HEK293 (cell line): Measurements from ENCODE around the gene SYNJ2.

Source experiments
- CTCF ChIA-PET: fragments of 350-600 bp; formaldehyde crosslinking; extraction: SDS; loops from one replicate; lab custom pipeline; 2021; ENCODE audit warnings: antibody characterized with exemption; lab: Yijun Ruan, JAX
- POLR2A ChIA-PET: fragments of 300-600 bp; formaldehyde crosslinking; extraction: SDS; loops from one replicate; lab custom pipeline; 2020; ENCODE audit warnings: antibody characterized with exemption, inconsistent platforms; lab: Yijun Ruan, JAX
- H3K27ac ChIP-seq: fragments of 200-500 bp; sonication (Bioruptor generic); 2 replicates; pipeline ENCODE4 v1.5.1; 2014; ENCODE audit warnings: low read depth, low read length, control low read depth, inconsistent platforms; ENCODE audit errors: extremely low read depth
- H3K36me3 ChIP-seq, 2 experiments: fragments of 200-500 bp in 1 of 2; sonication (Bioruptor generic) in 1 of 2; 1 replicate in 1 of 2; 2 replicates in 1 of 2; pipeline ENCODE4 v1.5.1; 2014 to 2017; ENCODE audit warnings: inconsistent platforms in 2 of 2, low read length in 2 of 2; ENCODE audit not compliant: control insufficient read depth in 2 of 2, insufficient read depth in 1 of 2
- H3K4me1 ChIP-seq: fragments of 200-500 bp; sonication (Bioruptor generic); 2 replicates; pipeline ENCODE4 v1.5.1; 2014; ENCODE audit warnings: mild to moderate bottlenecking, low read length, inconsistent platforms; ENCODE audit not compliant: control insufficient read depth, insufficient read depth
- H3K4me3 ChIP-seq: 2 replicates; pipeline ENCODE4 v1.5.1; 2011; ENCODE audit warnings: low read depth, mild to moderate bottlenecking, control low read depth, low read length, moderate library complexity
- H3K9me3 ChIP-seq: fragments of 200-500 bp; sonication (Bioruptor generic); 2 replicates; pipeline ENCODE4 v1.5.1; 2014; ENCODE audit warnings: low read depth, low read length, inconsistent platforms; ENCODE audit not compliant: control insufficient read depth, insufficient read depth
- CTCF ChIP-seq: fragments of 450-650 bp; formaldehyde crosslinking; IDR thresholded peaks from 2 replicates; pipeline ENCODE4 v1.5.1; 2016; ENCODE audit warnings: missing biosample characterization, missing genetic modification characterization
- RBAK ChIP-seq: fragments of 450-650 bp; formaldehyde crosslinking; IDR thresholded peaks from 2 replicates; pipeline ENCODE4 v1.5.1; 2016; ENCODE audit warnings: missing biosample characterization, missing genetic modification characterization
- REST ChIP-seq: fragments of 450-650 bp; formaldehyde crosslinking; IDR thresholded peaks from 2 replicates; pipeline ENCODE4 v1.5.1; 2016; ENCODE audit warnings: missing biosample characterization, missing genetic modification characterization
- TCF7L2 ChIP-seq: IDR thresholded peaks from 2 replicates; pipeline ENCODE4 v1.6.1; 2011; ENCODE audit warnings: low read depth, mild to moderate bottlenecking, inconsistent platforms, low read length, moderate library complexity, borderline replicate concordance
- TRIM28 ChIP-seq: IDR thresholded peaks from 2 replicates; pipeline ENCODE4 v1.6.1; 2011; ENCODE audit warnings: low read length, control low read depth, borderline replicate concordance
- ZBTB17 ChIP-seq: fragments of 450-650 bp; formaldehyde crosslinking; IDR thresholded peaks from 2 replicates; pipeline ENCODE4 v1.5.1; 2016; ENCODE audit warnings: missing biosample characterization, missing genetic modification characterization
- ZNF112 ChIP-seq: fragments of 450-650 bp; formaldehyde crosslinking; IDR thresholded peaks from 2 replicates; pipeline ENCODE4 v1.5.0; 2017; ENCODE audit warnings: missing biosample characterization, missing genetic modification characterization
- ZNF121 ChIP-seq: fragments of 450-650 bp; formaldehyde crosslinking; IDR thresholded peaks from 2 replicates; pipeline ENCODE4 v1.5.1; 2016; ENCODE audit warnings: missing biosample characterization, missing genetic modification characterization
- ZNF138 ChIP-seq: fragments of 450-650 bp; formaldehyde crosslinking; IDR thresholded peaks from 2 replicates; pipeline ENCODE4 v1.5.1; 2016; ENCODE audit warnings: missing biosample characterization, missing genetic modification characterization, borderline replicate concordance
- ZNF266 ChIP-seq: fragments of 450-650 bp; formaldehyde crosslinking; IDR thresholded peaks from 2 replicates; pipeline ENCODE4 v1.5.1; 2016; ENCODE audit warnings: missing biosample characterization, missing genetic modification characterization, low read depth
- ZNF510 ChIP-seq: fragments of 450-650 bp; formaldehyde crosslinking; IDR thresholded peaks from 2 replicates; pipeline ENCODE4 v1.5.1; 2018; ENCODE audit warnings: mild to moderate bottlenecking, missing genetic modification characterization, missing biosample characterization; ENCODE audit not compliant: insufficient replicate concordance
- ZNF530 ChIP-seq: fragments of 450-650 bp; formaldehyde crosslinking; IDR thresholded peaks from 2 replicates; pipeline ENCODE4 v1.5.1; 2016; ENCODE audit warnings: low read depth, missing biosample characterization, missing genetic modification characterization
- ZNF600 ChIP-seq: fragments of 450-650 bp; formaldehyde crosslinking; IDR thresholded peaks from 2 replicates; pipeline ENCODE4 v1.5.1; 2016; ENCODE audit warnings: missing biosample characterization, missing genetic modification characterization
- ZNF623 ChIP-seq: fragments of 450-650 bp; formaldehyde crosslinking; IDR thresholded peaks from 2 replicates; pipeline ENCODE4 v1.5.1; 2016; ENCODE audit warnings: missing biosample characterization, missing genetic modification characterization
- ZNF701 ChIP-seq: fragments of 450-650 bp; formaldehyde crosslinking; IDR thresholded peaks from 2 replicates; pipeline ENCODE4 v1.5.1; 2016; ENCODE audit warnings: missing biosample characterization, missing genetic modification characterization
- ZNF777 ChIP-seq: fragments of 450-650 bp; formaldehyde crosslinking; IDR thresholded peaks from 2 replicates; pipeline ENCODE4 v1.5.1; 2017; ENCODE audit warnings: missing biosample characterization, missing genetic modification characterization, borderline replicate concordance
- ZNF837 ChIP-seq: fragments of 450-650 bp; formaldehyde crosslinking; IDR thresholded peaks from 2 replicates; pipeline ENCODE4 v1.5.1; 2016; ENCODE audit warnings: missing biosample characterization, missing genetic modification characterization
- ZSCAN18 ChIP-seq: fragments of 450-650 bp; formaldehyde crosslinking; IDR thresholded peaks from 2 replicates; pipeline ENCODE4 v1.5.1; 2016; ENCODE audit warnings: missing biosample characterization, missing genetic modification characterization

SYNJ2 gene

GRCh38 chr6:158064725-158065251 lies 83.1 kb downstream of the SYNJ2 start (continued):
- TF ChIP-seq ZNF510 (tag by site-specific recombination) (no peak), TCF7L2 (no peak), REST (no peak), ZNF701 (tag by site-specific recombination) (no peak), ZNF121 (tag by site-specific recombination) (no peak), ZNF112 (tag by site-specific recombination) (no peak), ZSCAN18 (tag by site-specific recombination) (no peak), CTCF (no peak), RBAK (tag by site-specific recombination) (no peak), ZNF777 (tag by site-specific recombination) (no peak), ZNF623 (tag by site-specific recombination) (no peak)

- no peaks in the 10 kb centered on the region for H3K4me1 ChIP-seq
- ChIA-PET CTCF (interaction anchor here (0.5 kb wide), 1 partner anchor 75 kb away, joined by 3 read pairs; no protein-coding TSS in a partner anchor), POLR2A (no interaction called here)
Observed at GRCh38 chr6:158066136-158066781, 84.6 kb downstream of the SYNJ2 start.

More at GRCh38 chr6:158066136-158066781, 84.6 kb downstream of the SYNJ2 start:
- Histone ChIP-seq H3K4me3 (no peak overlapping the region), H3K27ac (no peak overlapping the region), H3K36me3 (peaks cover 0 to 88% of the 10 kb centered on the region in 2 experiments; a peak in 2 of 3 replicates), H3K9me3 (no peaks in the 10 kb centered on the region)
- TF ChIP-seq CTCF (no peak), TRIM28 (no peak), ZNF600 (0 out of 2 replicates have a peak, but pooled peaks have one; percentile 18), ZNF138 (tag by site-specific recombination) (no peak), ZNF530 (tag by site-specific recombination) (no peak), ZBTB17 (no peak), ZNF266 (no peak), ZNF837 (tag by site-specific recombination) (no peak)
